H1 (cell line): ENCODE data around the gene BNC2. TPM values are rescaled to one million over a fixed set of nuclear protein-coding genes. Genes with fewer than 3 reads are reported as not detected.

ENCODE experiments used
- CHD7 ChIP-seq: fragments of 300-600 bp; sonication (generic); IDR thresholded peaks from 2 replicates; pipeline ENCODE4 v1.7.1; 2012; ENCODE audit warnings: low read length, moderate library complexity, mild to moderate bottlenecking, inconsistent platforms; ENCODE audit not compliant: insufficient replicate concordance
- EZH2 ChIP-seq: fragments of 200-600 bp; sonication (generic); IDR thresholded peaks from 2 replicates; pipeline ENCODE4 v1.7.1; 2012; ENCODE audit warnings: low read depth, mild to moderate bottlenecking, moderate library complexity, low read length, inconsistent platforms; ENCODE audit not compliant: severe bottlenecking
- GTF2F1 ChIP-seq: IDR thresholded peaks from 2 replicates; pipeline ENCODE4 v1.6.1; 2012; ENCODE audit warnings: low read depth, low read length, improper control_type of control experiment, borderline replicate concordance
- KDM5A ChIP-seq: fragments of 200-600 bp; IDR thresholded peaks from 2 replicates; pipeline ENCODE4 v1.7.1; 2012; ENCODE audit warnings: mild to moderate bottlenecking, low read length, inconsistent platforms, mixed read lengths
- TEAD4 ChIP-seq: IDR thresholded peaks from 2 replicates; pipeline ENCODE4 v1.6.1; 2012; ENCODE audit warnings: low read depth, low read length, inconsistent platforms, mixed read lengths
- USF2 ChIP-seq: IDR thresholded peaks from 2 replicates; pipeline ENCODE4 v1.6.1; 2011; ENCODE audit warnings: low read length, improper control_type of control experiment
- polyA plus RNA-seq, 7 experiments: library from polyadenylated mRNA; depleted of rRNA in 3 of 7; stranded (reverse) in 5 of 7; unstranded in 2 of 7; fragments of >200 nt in 5 of 7; fragments of 200-250 nt in 2 of 7; gene quantifications; 1 replicate in 5 of 7; 2 replicates in 1 of 7; 4 replicates in 1 of 7; pipeline versions ENCODE4 v1.2.1 to v1.2.3, GENCODE V29; 2011 to 2013; ENCODE audit warnings: missing spikeins in 2 of 7, mixed read lengths in 2 of 7
- total RNA-seq: library from RNA; stranded (reverse); fragmentation: NEBNext Ultra II Directional; extraction: Animal tissue kit (Norgen Biotek cat#: 25700); gene quantifications from 2 replicates; pipeline ENCODE4 v1.2.1, GENCODE V29; 2021

Gene BNC2
- total and polyA plus RNA-seq, 2 of the 8 experiments (the other 6 are each of a cell fraction or from before 2014, with no cell fraction given) = 16.0 to 26.8 TPM

GRCh38 chr9:16680975-16681651 lies 189.4 kb downstream of the BNC2 start (continued):
- TF ChIP-seq GTF2F1 = no peak
- no peak for TF ChIP-seq EZH2
- no peak for TF ChIP-seq KDM5A
- TF ChIP-seq USF2 = no peak
- no peak for TF ChIP-seq CHD7
- TF ChIP-seq TEAD4 = no peak
